GM12878 (cell line): ENCODE results near the gene MTAP. TPM values are rescaled to one million over a fixed set of nuclear protein-coding genes. Genes with fewer than 3 reads are reported as not detected.
A peak's percentile ranks its signal among the peaks of the same experiment; 100 is the strongest.

Experiments
- ATAC-seq: fragments of 200-7000 bp; cut with Tn5 transposase; 3 replicates; pipeline ENCODE4 v1.9.1; 2020; ENCODE audit warnings: mild to moderate bottlenecking, moderate library complexity
- BruUV-seq: library from RNA; stranded (reverse); fragments of 400-500 nt; replicated peaks from 2 replicates; lab custom pipeline; 2021; lab: Mats Ljungman, UMichigan
- CTCF ChIA-PET: fragments of 300-600 bp; sonication (Branson Sonifier 250); formaldehyde crosslinking; extraction: SDS; loops from one replicate; lab custom pipeline; 2021; ENCODE audit warnings: inconsistent platforms; lab: Yijun Ruan, JAX
- POLR2A ChIA-PET: fragments of 350-600 bp; formaldehyde crosslinking; extraction: SDS; loops from one replicate; lab custom pipeline; 2021; ENCODE audit warnings: inconsistent platforms; lab: Charles Lee
- RAD21 ChIA-PET: fragments of 300-600 bp; sonication (Branson Sonifier 250); formaldehyde crosslinking; loops from one replicate; lab custom pipeline; 2023; ENCODE audit warnings: antibody characterized with exemption; ENCODE audit not compliant: unreplicated experiment; lab: Charles Lee
- SMC1A ChIA-PET: fragments of 300-600 bp; sonication (Branson Sonifier 250); formaldehyde crosslinking; loops from one replicate; lab custom pipeline; 2023; ENCODE audit not compliant: unreplicated experiment, uncharacterized antibody; lab: Charles Lee
- DNase-seq: peaks from one replicate; pipeline ENCODE4 v3.0.0-alpha.2; 2011; ENCODE audit warnings: low read depth, low spot score
- FAIRE-seq: peaks from 3 replicates; lab custom pipeline; 2011; peaks lifted over from hg19 to GRCh38; lab: Jason Lieb, UNC
- H2AFZ ChIP-seq: 2 replicates; pipeline ENCODE4 v1.6.0; 2011; ENCODE audit warnings: low read depth, low read length, control low read depth; ENCODE audit not compliant: control insufficient read depth
- H3K27ac ChIP-seq: 2 replicates; pipeline ENCODE4 v1.5.1; 2011; ENCODE audit warnings: control low read depth; ENCODE audit not compliant: control insufficient read depth, insufficient read depth
- H3K27me3 ChIP-seq, 2 experiments: replicated peaks in 1 of 2; 2 replicates each; pipeline versions ENCODE4 v1.6.0 to v1.6.1; 2011; ENCODE audit warnings: low read length in 1 of 2; ENCODE audit not compliant: control insufficient read depth in 2 of 2, insufficient read depth in 2 of 2
- H3K36me3 ChIP-seq, 2 experiments: 2 replicates each; pipeline ENCODE4 v1.5.1; 2011; ENCODE audit warnings: low read length in 1 of 2; ENCODE audit not compliant: control insufficient read depth in 2 of 2, insufficient read depth in 2 of 2
- H3K4me1 ChIP-seq: 2 replicates; pipeline ENCODE4 v1.6.1; 2011; ENCODE audit warnings: mild to moderate bottlenecking, low read length, moderate library complexity, mixed read lengths; ENCODE audit not compliant: control insufficient read depth, insufficient read depth
- H3K4me2 ChIP-seq: 2 replicates; pipeline ENCODE4 v1.6.0; 2011; ENCODE audit warnings: control low read depth; ENCODE audit not compliant: control insufficient read depth, insufficient read depth
- H3K4me3 ChIP-seq: fragments of 200-600 bp; sonication (generic); 2 replicates; pipeline ENCODE4 v1.5.1; 2016
- H3K79me2 ChIP-seq: 2 replicates; pipeline ENCODE4 v1.6.0; 2011; ENCODE audit warnings: low read length; ENCODE audit not compliant: control insufficient read depth, insufficient read depth
- H3K9ac ChIP-seq: 2 replicates; pipeline ENCODE4 v1.8.0; 2011; ENCODE audit warnings: low read length, control low read depth, mixed read lengths; ENCODE audit not compliant: control insufficient read depth, insufficient read depth
- H3K9me3 ChIP-seq: replicated peaks from 3 replicates; pipeline ENCODE4 v1.5.1; 2011; ENCODE audit warnings: mild to moderate bottlenecking, low read length; ENCODE audit not compliant: control insufficient read depth, insufficient read depth
- H4K20me1 ChIP-seq: 2 replicates; pipeline ENCODE4 v1.6.0; 2011; ENCODE audit not compliant: control insufficient read depth, insufficient read depth
- CBX5 ChIP-seq: sonication (generic); IDR thresholded peaks from 2 replicates; pipeline ENCODE4 v1.6.1; 2016; ENCODE audit warnings: low read depth, moderate library complexity, mild to moderate bottlenecking, inconsistent platforms
- EGR1 ChIP-seq, 2 experiments: IDR thresholded peaks; 1 replicate in 1 of 2; 2 replicates in 1 of 2; pipeline ENCODE4 v1.6.1; 2011 to 2012; ENCODE audit warnings: low read depth in 2 of 2, low read length in 2 of 2, borderline replicate concordance in 1 of 2, mild to moderate bottlenecking in 1 of 2, moderate library complexity in 1 of 2
- IRF3 ChIP-seq: fragments of 450-650 bp; IDR thresholded peaks from 2 replicates; pipeline ENCODE4 v1.6.1; 2014; ENCODE audit warnings: mild to moderate bottlenecking
- YY1 ChIP-seq: IDR thresholded peaks from 2 replicates; pipeline ENCODE4 v1.6.1; 2011; ENCODE audit warnings: low read depth, mild to moderate bottlenecking, low read length
- WGBS: methylation state at CpG from one replicate; pipeline ENCODE4 v1.1.6; 2016; ENCODE audit warnings: low lambda C conversion rate; ENCODE audit not compliant: insufficient replicate concordance, insufficient coverage; ENCODE audit errors: missing lambda C conversion rate; 5-methylcytosine and 5-hydroxymethylcytosine counted together
- in situ Hi-C: fragments of 300-500 bp; cut with MboI; formaldehyde crosslinking; loops from 9 replicates; pipeline ENCODE4 v1.14.3; 2018; ENCODE audit warnings: mixed read lengths
- intact Hi-C: fragments of 100-400 bp; cut with micrococcal nuclease; formaldehyde crosslinking; loops from one replicate; pipeline ENCODE4 v1.14.2; 2022; ENCODE audit not compliant: unreplicated experiment
- polyA plus RNA-seq, 11 experiments: library from polyadenylated mRNA; depleted of rRNA in 4 of 11; unstranded in 6 of 11; stranded (reverse) in 5 of 11; fragments of >200 nt; fragmentation: Nextera tagmentation in 4 of 11; fragmentation: Illumina TruSeq in 1 of 11; extraction: Ambion mirVana in 4 of 11; extraction: Trizol in 1 of 11; gene quantifications; 1 replicate in 1 of 11; 2 replicates in 10 of 11; pipeline versions ENCODE4 v1.2.1 to v1.2.3, GENCODE V29; 2011 to 2016; ENCODE audit warnings: inconsistent platforms in 2 of 11, missing spikeins in 2 of 11, low read depth in 1 of 11
- total RNA-seq, 4 experiments: library from RNA; depleted of rRNA in 3 of 4; stranded (reverse); fragments of >200 nt in 3 of 4; fragmentation: Illumina TruSeq in 1 of 4; extraction: Trizol in 1 of 4; gene quantifications; 2 replicates each; pipeline versions ENCODE4 v1.2.1 to v1.2.3, GENCODE V29; 2013 to 2021
- TF ChIP-seq, protein P1 (sequence below): IDR thresholded peaks from 2 replicates; pipeline ENCODE4 v1.6.1; 2012; ENCODE audit warnings: low read depth, low read length, improper control_type of control experiment

MTAP gene
- total and polyA plus RNA-seq, 10 of the 15 experiments (the other 5 are each of a cell fraction or from before 2014, with no cell fraction given): 16.4 to 29.9 (median 22.6) TPM

GRCh38 chr9:21974722-21975409 is 172.4 kb downstream of the MTAP start:
- no peak overlapping the region for H3K27ac ChIP-seq
- DNase-seq: no peak
- CTCF ChIA-PET: no interaction called here
- peak; percentile 85 for ATAC-seq
- SMC1A ChIA-PET: no interaction called here
- POLR2A ChIA-PET: no interaction called here
- TF ChIP-seq EGR1 (IDR thresholded peaks at IDR 0.05; ENCODE audit: borderline replicate concordance in 1 of 2, low read depth in 2 of 2, low read length in 2 of 2) (peak in 1 of 2 experiments; percentile 68; a peak in 2 of 3 replicates), IRF3 (no peak), YY1 (0 out of 2 replicates have a peak, but pooled peaks have one; percentile 11), CBX5 (0 out of 2 replicates have a peak, but pooled peaks have one; percentile 12)
- TF ChIP-seq, protein P1, sequence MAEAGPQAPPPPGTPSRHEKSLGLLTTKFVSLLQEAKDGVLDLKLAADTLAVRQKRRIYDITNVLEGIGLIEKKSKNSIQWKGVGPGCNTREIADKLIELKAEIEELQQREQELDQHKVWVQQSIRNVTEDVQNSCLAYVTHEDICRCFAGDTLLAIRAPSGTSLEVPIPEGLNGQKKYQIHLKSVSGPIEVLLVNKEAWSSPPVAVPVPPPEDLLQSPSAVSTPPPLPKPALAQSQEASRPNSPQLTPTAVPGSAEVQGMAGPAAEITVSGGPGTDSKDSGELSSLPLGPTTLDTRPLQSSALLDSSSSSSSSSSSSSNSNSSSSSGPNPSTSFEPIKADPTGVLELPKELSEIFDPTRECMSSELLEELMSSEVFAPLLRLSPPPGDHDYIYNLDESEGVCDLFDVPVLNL: no peak
- H2AFZ ChIP-seq: peak overlapping the region; percentile 69
- peak overlapping the region; percentile 91 for H3K4me2 ChIP-seq
- peaks cover 0 to 4% of the 10 kb centered on the region in 2 experiments; a peak in 1 of 4 replicates for H3K27me3 ChIP-seq
- no peaks in the 10 kb centered on the region; the same call in 1 of the 2 replicates for H4K20me1 ChIP-seq
- intact Hi-C loops: no loop called here
- H3K36me3 ChIP-seq: no peaks in the 10 kb centered on the region
- RAD21 ChIA-PET: no interaction called here
- H3K9me3 ChIP-seq: peaks cover 2% of the 10 kb centered on the region; the same call in 1 of the 3 replicates
- no peaks in the 10 kb centered on the region for H3K4me1 ChIP-seq
- peak overlapping the region; percentile 38; the same call in 1 of the 2 replicates for H3K9ac ChIP-seq
- no peak for FAIRE-seq
- peak overlapping the region; percentile 82 for H3K4me3 ChIP-seq
- BruUV-seq: no TSS peak
- in situ Hi-C loops: no loop called here
- WGBS: 6% methylated on average over 41 of the region's 51 CpGs
- H3K79me2 ChIP-seq: no peaks in the 10 kb centered on the region
